ENCODE results near the gene DNAH7.

The DNAH7 gene

GRCh38 chr2:196063773-196064172, 4.9 kb downstream of the DNAH7 start:
- TF ChIP-seq CTCF (IDR thresholded peaks at IDR 0.05; ENCODE audit: insufficient read depth, missing control alignments), result no peak
- no peak for FAIRE-seq
- DNase-seq (ENCODE audit: insufficient read length, low spot score), result no peak

DNA sequence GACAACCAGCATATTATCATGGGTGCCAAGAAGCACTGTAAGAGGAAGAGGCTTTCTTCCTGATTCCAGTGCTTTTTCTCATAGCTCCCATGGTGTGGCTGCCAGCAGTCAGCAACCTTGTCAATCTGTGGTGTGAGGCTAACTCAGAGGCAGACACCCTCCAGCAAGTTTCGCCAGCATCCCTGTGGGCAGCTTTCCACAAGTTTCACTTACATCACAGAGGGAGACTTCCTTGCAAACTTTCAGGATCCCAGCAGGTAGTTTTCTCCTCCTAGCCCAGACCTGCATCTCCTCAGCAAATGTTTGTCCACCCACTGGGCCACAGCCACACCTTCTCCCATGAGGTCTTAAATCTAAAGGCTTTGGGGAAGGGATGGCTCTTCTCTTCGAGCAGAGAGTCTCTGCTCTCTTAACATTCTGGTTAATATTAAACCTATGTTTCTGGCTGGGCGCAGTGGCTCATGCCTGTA, 9.1 kb downstream of the DNAH7 start:
- DNase-seq (ENCODE audit: insufficient read length, low spot score) (no peak), FAIRE-seq (no peak)
- TF ChIP-seq CTCF (IDR thresholded peaks at IDR 0.05; ENCODE audit: insufficient read depth, missing control alignments), result no peak

GRCh38 chr2:196054631-196055030, 14.0 kb downstream of the DNAH7 start:
- DNase-seq (ENCODE audit: insufficient read length, low spot score), result no peak
- FAIRE-seq, result no peak
- no peak for TF ChIP-seq CTCF (IDR thresholded peaks at IDR 0.05; ENCODE audit: insufficient read depth, missing control alignments)

GRCh38 chr2:196046123-196046917, 22.3 kb downstream of the DNAH7 start:
- no peak for TF ChIP-seq CTCF (IDR thresholded peaks at IDR 0.05; ENCODE audit: insufficient read depth, missing control alignments)
- no peak for DNase-seq (ENCODE audit: insufficient read length, low spot score)
- FAIRE-seq, result no peak

- FAIRE-seq, result no peak
- TF ChIP-seq CTCF (IDR thresholded peaks at IDR 0.05; ENCODE audit: insufficient read depth, missing control alignments), result no peak
- DNase-seq (ENCODE audit: insufficient read length, low spot score), result no peak
Observed at GRCh38 chr2:196041786-196042185, 26.9 kb downstream of the DNAH7 start.

GRCh38 chr2:196040218-196040617, 28.4 kb downstream of the DNAH7 start:
- no peak for FAIRE-seq
- no peak for DNase-seq (ENCODE audit: insufficient read length, low spot score)
- no peak for TF ChIP-seq CTCF (IDR thresholded peaks at IDR 0.05; ENCODE audit: insufficient read depth, missing control alignments)

- FAIRE-seq, result no peak
- DNase-seq (ENCODE audit: insufficient read length, low spot score), result no peak
- no peak for TF ChIP-seq CTCF (IDR thresholded peaks at IDR 0.05; ENCODE audit: insufficient read depth, missing control alignments)
Observed at GRCh38 chr2:196036442-196036841, 32.2 kb downstream of the DNAH7 start.
